Fibroblast of lung (primary cell): ENCODE measurements around the gene TRERF1.

Experiments used
- EZH2 ChIP-seq: IDR thresholded peaks from 2 replicates; pipeline ENCODE4 v1.5.1; 2012; ENCODE audit warnings: low read length, control low read depth, mild to moderate bottlenecking; ENCODE audit errors: missing control alignments
- TF ChIP-seq, protein P1 (sequence below), 2 donors: IDR thresholded peaks in 1 of 2; conservative IDR thresholded peaks in 1 of 2; 1 replicate in 1 of 2; 2 replicates in 1 of 2; pipeline ENCODE4 v1.5.1; 2011 to 2012; ENCODE audit warnings: low read length in 2 of 2, control low read depth in 1 of 2, inconsistent platforms in 1 of 2, low read depth in 1 of 2, mild to moderate bottlenecking in 1 of 2

DNA sequence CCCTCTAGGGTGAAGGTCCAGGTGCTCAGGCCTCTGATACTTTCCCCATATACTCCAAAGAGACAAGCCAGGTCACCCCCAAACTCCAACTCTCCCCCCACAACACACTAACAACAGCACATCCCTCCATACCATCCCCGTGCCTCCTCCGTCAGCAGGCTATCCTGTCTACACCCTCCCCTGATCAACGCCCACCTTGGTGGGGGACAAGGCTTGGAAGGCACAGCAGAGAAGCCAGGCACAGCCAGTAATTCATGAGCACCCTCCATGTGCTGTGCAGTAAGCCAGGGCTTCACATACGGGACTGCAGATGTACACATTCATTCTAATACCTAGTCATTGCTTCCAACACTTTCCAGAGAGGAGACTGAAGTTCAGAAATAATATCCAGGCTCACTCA lies 57.6 kb downstream of the TRERF1 start:
- TF ChIP-seq, protein P1, sequence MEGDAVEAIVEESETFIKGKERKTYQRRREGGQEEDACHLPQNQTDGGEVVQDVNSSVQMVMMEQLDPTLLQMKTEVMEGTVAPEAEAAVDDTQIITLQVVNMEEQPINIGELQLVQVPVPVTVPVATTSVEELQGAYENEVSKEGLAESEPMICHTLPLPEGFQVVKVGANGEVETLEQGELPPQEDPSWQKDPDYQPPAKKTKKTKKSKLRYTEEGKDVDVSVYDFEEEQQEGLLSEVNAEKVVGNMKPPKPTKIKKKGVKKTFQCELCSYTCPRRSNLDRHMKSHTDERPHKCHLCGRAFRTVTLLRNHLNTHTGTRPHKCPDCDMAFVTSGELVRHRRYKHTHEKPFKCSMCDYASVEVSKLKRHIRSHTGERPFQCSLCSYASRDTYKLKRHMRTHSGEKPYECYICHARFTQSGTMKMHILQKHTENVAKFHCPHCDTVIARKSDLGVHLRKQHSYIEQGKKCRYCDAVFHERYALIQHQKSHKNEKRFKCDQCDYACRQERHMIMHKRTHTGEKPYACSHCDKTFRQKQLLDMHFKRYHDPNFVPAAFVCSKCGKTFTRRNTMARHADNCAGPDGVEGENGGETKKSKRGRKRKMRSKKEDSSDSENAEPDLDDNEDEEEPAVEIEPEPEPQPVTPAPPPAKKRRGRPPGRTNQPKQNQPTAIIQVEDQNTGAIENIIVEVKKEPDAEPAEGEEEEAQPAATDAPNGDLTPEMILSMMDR (conservative IDR thresholded peaks at IDR 0.05 in 1 of 2, IDR thresholded peaks at IDR 0.05 in 1 of 2; ENCODE audit: low read depth in 1 of 2, low read length in 2 of 2): no peak
- TF ChIP-seq EZH2: no peak
